ENCODE data around the gene COL23A1. TPM values are rescaled to one million over a fixed set of nuclear protein-coding genes. Genes with fewer than 3 reads are reported as not detected.

The COL23A1 gene
- total and polyA plus RNA-seq, 2 experiments from 2014 or later = 4.8 to 8.2 TPM

DNA sequence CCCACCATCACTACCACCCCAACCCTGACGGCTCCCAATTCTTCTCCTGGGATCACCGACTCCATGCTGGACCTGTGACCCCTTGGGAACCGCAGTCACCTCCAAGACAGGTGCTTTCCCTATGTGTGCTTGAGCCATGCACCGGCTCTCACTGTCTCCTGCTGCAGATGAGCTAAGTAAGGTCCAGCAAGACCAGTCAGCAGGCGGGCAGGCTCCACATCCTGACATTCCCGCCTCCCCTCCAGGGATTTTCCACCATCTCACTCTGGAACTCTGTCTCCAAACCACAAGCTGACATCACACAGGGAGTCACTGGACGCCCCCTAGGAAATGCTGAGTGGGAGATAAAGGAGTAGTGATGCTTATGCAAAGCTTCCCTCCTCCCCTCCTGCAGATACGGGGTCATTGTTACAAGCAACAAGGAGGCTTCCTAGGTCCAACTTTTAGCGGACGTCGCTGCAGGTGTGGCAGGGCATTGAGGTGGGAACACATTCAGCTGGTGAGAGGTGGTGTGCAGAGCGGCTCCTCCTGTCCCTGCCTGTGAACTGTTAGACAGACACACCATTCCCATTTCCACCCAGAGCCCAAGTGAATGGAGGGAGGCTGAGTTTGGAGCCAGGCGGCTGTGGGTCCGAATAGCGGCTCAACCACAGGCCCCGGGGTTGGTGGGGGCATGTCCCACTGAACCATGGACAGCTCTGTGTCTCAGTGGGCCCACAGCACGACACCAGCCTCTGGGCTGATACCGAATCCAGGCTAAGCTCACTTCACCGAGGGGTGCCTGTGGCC is 228.3 kb downstream of the COL23A1 start (continued):
- no peak for TF ChIP-seq CREB1 (CRISPR knock-in tag; IDR thresholded peaks at IDR 0.05; ENCODE audit: low read depth)
- no peak for TF ChIP-seq JUNB (IDR thresholded peaks at IDR 0.05; ENCODE audit: unreplicated experiment)
- TF ChIP-seq, protein P1, sequence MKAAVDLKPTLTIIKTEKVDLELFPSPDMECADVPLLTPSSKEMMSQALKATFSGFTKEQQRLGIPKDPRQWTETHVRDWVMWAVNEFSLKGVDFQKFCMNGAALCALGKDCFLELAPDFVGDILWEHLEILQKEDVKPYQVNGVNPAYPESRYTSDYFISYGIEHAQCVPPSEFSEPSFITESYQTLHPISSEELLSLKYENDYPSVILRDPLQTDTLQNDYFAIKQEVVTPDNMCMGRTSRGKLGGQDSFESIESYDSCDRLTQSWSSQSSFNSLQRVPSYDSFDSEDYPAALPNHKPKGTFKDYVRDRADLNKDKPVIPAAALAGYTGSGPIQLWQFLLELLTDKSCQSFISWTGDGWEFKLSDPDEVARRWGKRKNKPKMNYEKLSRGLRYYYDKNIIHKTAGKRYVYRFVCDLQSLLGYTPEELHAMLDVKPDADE (IDR thresholded peaks at IDR 0.05) = no peak
- TF ChIP-seq NANOG (IDR thresholded peaks at IDR 0.05; ENCODE audit: borderline replicate concordance) = no peak
- no peak for TF ChIP-seq POLR2AphosphoS5 (IDR thresholded peaks at IDR 0.05; ENCODE audit: low read depth)
- TF ChIP-seq ZNF114 (CRISPR knock-in tag; IDR thresholded peaks at IDR 0.05) = no peak
- TF ChIP-seq, protein P2, sequence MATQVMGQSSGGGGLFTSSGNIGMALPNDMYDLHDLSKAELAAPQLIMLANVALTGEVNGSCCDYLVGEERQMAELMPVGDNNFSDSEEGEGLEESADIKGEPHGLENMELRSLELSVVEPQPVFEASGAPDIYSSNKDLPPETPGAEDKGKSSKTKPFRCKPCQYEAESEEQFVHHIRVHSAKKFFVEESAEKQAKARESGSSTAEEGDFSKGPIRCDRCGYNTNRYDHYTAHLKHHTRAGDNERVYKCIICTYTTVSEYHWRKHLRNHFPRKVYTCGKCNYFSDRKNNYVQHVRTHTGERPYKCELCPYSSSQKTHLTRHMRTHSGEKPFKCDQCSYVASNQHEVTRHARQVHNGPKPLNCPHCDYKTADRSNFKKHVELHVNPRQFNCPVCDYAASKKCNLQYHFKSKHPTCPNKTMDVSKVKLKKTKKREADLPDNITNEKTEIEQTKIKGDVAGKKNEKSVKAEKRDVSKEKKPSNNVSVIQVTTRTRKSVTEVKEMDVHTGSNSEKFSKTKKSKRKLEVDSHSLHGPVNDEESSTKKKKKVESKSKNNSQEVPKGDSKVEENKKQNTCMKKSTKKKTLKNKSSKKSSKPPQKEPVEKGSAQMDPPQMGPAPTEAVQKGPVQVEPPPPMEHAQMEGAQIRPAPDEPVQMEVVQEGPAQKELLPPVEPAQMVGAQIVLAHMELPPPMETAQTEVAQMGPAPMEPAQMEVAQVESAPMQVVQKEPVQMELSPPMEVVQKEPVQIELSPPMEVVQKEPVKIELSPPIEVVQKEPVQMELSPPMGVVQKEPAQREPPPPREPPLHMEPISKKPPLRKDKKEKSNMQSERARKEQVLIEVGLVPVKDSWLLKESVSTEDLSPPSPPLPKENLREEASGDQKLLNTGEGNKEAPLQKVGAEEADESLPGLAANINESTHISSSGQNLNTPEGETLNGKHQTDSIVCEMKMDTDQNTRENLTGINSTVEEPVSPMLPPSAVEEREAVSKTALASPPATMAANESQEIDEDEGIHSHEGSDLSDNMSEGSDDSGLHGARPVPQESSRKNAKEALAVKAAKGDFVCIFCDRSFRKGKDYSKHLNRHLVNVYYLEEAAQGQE (IDR thresholded peaks at IDR 0.05; ENCODE audit: unreplicated experiment) = no peak

DNA sequence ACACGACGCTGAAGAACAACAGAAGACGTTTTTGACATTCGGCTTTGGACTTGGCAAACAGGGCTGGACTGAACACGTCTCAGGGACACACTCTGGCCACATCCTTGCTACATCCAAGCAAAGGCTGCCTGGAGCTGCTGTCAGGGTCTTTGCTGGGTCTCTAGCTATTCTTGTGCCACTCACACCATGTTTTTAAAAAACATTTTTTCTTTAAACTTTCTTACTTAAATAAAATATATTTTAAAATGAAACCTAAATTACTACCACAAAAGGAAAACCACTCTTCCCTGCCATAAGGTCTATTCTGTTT is 229.3 kb downstream of the COL23A1 start:
- H3K4me1 Mint-ChIP-seq = peaks cover 35% of the 10 kb centered on the region
- no peak overlapping the region for H3K4me2 ChIP-seq
- DNase-seq (ENCODE audit: low spot score) (no peak), ATAC-seq (no peak)
- no peaks in the 10 kb centered on the region for H3K27me3 ChIP-seq (ENCODE audit: insufficient read depth)
- no peaks in the 10 kb centered on the region for H3K79me2 ChIP-seq (replicated peaks; ENCODE audit: insufficient read depth)
- H3F3A ChIP-seq (replicated peaks; ENCODE audit: low read depth) = peaks cover 18% of the 10 kb centered on the region
- H3K4me1 ChIP-seq (ENCODE audit: insufficient read depth) = peaks cover 19% of the 10 kb centered on the region
- no peaks in the 10 kb centered on the region; the same call in 2 of the 3 replicates for H3K9me3 Mint-ChIP-seq
- H3K4me3 Mint-ChIP-seq = no peak overlapping the region
- no peak overlapping the region for H2AFZ ChIP-seq
- H3K9me2 ChIP-seq (ENCODE audit: insufficient read depth) = no peaks in the 10 kb centered on the region
- H3K27ac ChIP-seq (ENCODE audit: low read depth) = no peak overlapping the region
- no peaks in the 10 kb centered on the region for H3K36me3 ChIP-seq (ENCODE audit: insufficient read depth)
- no peak overlapping the region for H3K27ac Mint-ChIP-seq
- no peak overlapping the region for H3K4me3 ChIP-seq
- no peaks in the 10 kb centered on the region for H3K36me3 Mint-ChIP-seq (ENCODE audit: low read depth)
- H4K20me1 ChIP-seq (replicated peaks; ENCODE audit: insufficient read depth) = no peaks in the 10 kb centered on the region
- peaks cover 11% of the 10 kb centered on the region for H3K27me3 Mint-ChIP-seq (ENCODE audit: insufficient read depth, low read depth, poor library complexity)
- TF ChIP-seq, protein P3, sequence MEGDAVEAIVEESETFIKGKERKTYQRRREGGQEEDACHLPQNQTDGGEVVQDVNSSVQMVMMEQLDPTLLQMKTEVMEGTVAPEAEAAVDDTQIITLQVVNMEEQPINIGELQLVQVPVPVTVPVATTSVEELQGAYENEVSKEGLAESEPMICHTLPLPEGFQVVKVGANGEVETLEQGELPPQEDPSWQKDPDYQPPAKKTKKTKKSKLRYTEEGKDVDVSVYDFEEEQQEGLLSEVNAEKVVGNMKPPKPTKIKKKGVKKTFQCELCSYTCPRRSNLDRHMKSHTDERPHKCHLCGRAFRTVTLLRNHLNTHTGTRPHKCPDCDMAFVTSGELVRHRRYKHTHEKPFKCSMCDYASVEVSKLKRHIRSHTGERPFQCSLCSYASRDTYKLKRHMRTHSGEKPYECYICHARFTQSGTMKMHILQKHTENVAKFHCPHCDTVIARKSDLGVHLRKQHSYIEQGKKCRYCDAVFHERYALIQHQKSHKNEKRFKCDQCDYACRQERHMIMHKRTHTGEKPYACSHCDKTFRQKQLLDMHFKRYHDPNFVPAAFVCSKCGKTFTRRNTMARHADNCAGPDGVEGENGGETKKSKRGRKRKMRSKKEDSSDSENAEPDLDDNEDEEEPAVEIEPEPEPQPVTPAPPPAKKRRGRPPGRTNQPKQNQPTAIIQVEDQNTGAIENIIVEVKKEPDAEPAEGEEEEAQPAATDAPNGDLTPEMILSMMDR (conservative IDR thresholded peaks at IDR 0.05; ENCODE audit: low read depth in 2 of 2) = no peak
- TF ChIP-seq EZH2phosphoT487 (IDR thresholded peaks at IDR 0.05; ENCODE audit: unreplicated experiment) (no peak), ZNF462 (CRISPR knock-in tag; IDR thresholded peaks at IDR 0.05) (no peak), NANOG (IDR thresholded peaks at IDR 0.05; ENCODE audit: borderline replicate concordance) (no peak), ZNF331 (CRISPR knock-in tag; IDR thresholded peaks at IDR 0.05; ENCODE audit: low read depth) (no peak)
- TF ChIP-seq, protein P1 (IDR thresholded peaks at IDR 0.05) = no peak

Data from GM23338 (cell line).